Stimulated activated CD4-positive, alpha-beta T cell treated with anti-CD3 and anti-CD28 coated beads, Interleukin-1b, Interleukin-23, amount 100 ng/mL, for 24 hours (primary cell): ENCODE results near the gene ALS2.
"Not testable (repeated sequence)": the region's sequence is repeated elsewhere in the genome, so short reads cannot be mapped to it uniquely, and the experiment has no call there.

Experiments used
- DNase-seq, 4 experiments: peaks; one replicate each; pipeline ENCODE4 v3.0.0-alpha.2; 2020; ENCODE audit warnings: low read depth in 4 of 4, low spot score in 1 of 4

The ALS2 gene

DNA sequence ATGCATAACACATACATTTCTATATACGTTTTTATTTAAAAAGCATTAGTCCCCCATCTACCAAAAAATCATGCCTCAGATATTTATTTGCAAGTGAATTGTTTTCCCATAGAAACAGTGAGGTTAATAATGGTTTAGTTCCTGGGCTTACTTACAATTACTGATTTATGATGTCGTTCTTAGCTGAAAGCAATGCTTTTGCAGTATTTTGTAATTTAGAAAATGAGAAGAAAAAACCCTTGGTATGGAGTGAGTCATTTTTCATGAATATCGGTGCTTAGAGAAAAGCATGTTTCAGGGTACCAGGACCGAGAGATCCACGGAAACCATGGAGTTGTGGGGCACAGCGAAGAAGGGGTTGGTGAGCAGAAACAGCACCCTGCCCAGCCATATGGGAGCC lies 13.6 kb upstream of the ALS2 start:
- DNase-seq = no peak

DNA sequence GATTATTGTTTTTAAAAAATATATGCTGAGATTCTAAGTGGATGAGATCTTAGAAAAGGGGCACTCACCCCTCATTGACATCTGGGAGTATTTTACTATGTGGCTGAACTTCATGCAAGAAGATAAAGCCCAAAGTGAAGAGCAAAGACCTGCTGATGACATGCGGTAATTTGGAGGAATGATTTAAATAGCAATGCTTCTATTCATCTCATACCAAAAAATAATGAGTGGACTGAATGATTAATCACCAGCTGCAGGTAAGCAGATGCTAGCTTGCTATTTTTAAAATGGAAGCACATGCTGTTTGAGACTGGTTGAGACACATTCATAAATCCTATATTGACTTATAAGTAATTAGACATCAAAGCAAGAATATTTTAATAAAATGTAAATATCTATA lies 12.9 kb upstream of the ALS2 start:
- DNase-seq = no peak

- no peak for DNase-seq
These were observed 10.3 kb upstream of the ALS2 start for GRCh38 chr2:201790989-201791388.

DNA sequence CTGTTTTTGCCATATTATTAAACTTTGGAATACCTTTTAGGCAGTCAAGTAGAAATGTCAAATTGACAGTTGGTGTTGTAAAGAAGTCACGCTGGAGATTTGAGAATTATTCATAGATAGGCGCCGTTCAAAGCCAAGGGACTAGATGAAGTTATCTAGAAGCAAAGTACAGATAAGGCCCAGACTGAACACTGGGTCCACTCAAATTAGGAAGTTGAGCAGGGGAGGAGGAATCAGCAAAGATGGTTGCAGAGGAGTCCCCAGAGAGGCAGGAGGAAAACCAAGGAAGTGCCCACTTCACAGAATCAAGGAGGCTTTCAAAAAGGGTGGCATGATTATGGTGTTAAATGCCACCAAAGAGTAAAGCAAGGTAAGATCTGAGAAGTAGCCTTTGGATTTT lies 9.6 kb upstream of the ALS2 start:
- no peak for DNase-seq

- no peak for DNase-seq
These were observed 8.7 kb upstream of the ALS2 start for GRCh38 chr2:201789395-201789794.

DNA sequence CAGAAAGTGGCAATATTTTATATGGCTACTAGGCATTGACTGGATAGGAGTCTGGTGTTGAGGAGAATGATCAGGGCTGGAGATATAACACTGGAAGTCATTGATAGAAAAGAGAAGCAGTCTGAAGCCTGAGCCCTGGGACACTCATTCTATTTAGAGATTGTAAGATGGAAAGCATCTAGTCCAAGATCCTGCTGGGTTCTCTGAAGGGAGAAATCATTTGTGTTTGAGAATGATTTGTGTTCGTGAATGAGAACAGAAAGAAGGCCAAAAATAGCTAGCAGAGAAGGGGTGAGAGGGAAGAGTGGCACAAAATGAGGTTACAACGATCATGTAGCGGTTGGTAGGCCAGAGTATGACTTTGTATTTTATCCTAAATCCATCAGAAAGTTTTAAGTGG lies 7.6 kb upstream of the ALS2 start:
- DNase-seq = no peak

- no peak for DNase-seq
These were observed 5.7 kb upstream of the ALS2 start for GRCh38 chr2:201786471-201786870.

DNA sequence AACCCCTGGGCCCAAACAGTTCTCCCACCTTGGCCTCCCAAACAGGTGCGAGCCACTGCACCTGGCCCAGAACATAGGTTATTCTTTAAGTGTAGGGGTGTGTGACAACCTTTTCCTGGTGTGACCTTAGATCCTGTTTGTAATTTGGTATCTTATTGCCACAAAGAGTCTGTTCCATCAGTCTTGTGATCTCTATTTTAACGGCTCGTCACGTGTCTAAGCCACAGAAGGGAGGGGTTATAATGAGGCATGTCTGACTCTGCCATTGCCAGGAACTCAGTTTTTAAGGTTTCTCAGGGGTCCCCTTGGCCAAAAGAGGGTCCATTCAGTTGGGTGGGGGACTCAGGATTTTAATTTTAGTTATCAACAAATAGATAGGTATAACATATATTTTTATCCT lies 4.4 kb upstream of the ALS2 start:
- DNase-seq = no peak

DNA sequence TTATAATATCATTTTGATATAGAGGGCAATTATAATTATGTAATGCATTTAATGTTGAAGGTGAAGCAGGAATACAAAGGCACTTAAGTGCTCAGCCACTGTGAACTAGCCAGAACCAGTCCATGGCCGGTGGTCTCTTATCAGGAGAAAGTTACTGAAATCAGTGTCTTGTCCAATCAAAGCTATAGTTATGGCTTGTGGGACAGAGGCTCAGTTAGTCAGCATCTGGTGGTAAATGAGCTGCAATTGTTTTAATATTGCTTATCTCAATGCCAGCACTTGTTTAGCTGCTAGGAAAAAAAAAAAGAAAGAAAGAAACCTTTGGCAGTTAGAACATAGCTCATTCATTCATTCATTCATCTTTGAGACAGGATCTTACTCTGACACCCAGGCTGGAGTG lies 3.8 kb upstream of the ALS2 start:
- no peak for DNase-seq

GRCh38 chr2:201781557-201782051 lies 871 bp upstream of the ALS2 start:
- DNase-seq = peak in 2 of 4 experiments; percentile 0 to 1

DNA sequence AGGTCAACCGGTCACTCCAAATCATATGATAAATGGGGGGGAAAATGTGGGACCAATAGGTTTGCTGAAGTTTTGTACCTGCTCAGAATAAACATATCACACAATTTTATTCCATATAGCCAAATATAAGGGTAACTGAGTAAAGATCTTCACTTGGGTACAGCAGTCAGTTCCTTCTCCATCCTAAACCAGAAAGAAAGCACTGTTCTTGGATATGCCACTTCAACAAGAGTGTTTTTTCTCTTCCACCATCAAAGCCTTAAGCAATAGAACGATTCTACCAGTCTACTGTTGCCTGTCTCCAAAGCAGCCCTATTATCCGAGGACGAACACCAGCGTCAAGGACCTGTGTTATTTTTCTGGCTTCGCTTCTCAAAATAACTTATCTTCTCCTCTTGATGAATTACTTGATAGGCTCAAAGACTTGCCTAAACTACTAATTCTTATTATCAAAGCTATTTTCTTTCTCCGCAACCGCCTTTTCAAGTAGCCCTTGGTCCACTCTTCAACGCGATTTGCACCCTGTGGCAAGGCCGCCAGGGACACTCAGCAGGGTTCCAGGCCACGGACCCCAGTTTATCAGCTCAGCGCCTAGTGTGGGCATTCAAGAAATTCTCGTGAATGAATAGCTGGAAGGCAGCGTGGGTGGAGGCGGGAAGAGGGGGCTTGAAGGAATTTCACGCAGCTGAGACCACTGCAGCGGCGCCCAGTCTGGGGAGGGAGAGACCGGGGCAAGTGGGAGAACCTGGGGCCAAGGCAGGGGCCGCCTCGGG lies 646 bp downstream of the ALS2 start:
- peak in 1 of 4 experiments; percentile 2 for DNase-seq

- no peak for DNase-seq
These were observed 2.9 kb downstream of the ALS2 start for GRCh38 chr2:201777869-201778268.

DNA sequence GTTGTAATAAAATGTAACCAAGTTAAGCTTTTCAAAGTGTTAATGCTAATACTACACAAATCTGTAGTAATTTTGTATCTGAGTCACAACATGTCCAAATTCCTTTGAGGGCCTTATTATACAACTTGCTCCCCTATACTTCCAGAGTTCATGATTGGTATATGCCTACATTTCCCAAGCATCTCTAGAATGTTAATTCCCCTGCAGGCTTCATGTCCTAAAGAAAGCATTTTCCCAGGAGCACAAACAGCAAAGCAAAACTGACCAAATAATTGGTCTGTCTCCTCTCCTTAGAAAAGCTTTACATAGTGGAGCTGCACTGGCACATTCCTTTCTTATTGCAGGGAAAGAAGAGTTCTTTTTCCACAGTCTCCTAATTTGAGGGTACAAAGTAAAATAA lies 3.7 kb downstream of the ALS2 start:
- no peak for DNase-seq

- no peak for DNase-seq
These were observed 5.4 kb downstream of the ALS2 start for GRCh38 chr2:201775326-201775725.

DNA sequence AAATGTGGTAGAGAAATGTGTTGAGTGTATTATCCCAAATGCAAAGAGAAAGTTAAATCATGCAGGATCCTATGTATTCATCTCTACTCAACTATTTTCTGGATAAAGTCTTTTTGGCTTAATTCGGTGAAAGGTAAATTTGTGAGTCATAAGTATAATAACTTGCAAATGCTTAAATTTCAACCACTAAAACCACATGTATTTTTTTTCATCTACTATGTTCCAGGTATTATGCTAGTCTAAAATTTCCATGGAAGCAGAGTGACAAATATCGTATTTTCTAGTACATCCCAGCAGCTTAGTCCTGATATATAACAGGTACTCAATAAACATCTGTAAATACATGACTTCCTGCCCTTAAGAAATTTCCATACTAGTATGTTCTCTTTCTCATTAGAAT lies 6.2 kb downstream of the ALS2 start:
- DNase-seq = no peak

DNA sequence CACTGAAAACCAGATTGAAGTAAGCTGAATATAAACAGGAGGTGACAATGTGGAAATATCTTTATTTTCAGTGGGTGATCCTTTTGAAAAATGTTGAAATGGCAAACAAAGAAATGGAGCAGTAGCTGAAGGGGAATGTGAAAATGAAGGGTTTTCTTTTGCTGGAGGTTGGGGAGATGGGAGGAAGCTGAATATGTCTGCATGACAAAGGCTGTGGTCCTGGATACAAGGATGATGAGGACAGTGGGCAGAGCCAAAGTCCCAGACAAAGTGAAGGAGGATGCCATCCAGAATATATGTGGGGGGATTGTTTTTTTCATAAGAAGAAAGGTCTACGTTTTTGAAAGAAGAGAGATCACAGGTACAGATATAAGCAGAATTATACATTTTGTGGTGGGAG lies 6.7 kb downstream of the ALS2 start:
- DNase-seq = no peak

DNA sequence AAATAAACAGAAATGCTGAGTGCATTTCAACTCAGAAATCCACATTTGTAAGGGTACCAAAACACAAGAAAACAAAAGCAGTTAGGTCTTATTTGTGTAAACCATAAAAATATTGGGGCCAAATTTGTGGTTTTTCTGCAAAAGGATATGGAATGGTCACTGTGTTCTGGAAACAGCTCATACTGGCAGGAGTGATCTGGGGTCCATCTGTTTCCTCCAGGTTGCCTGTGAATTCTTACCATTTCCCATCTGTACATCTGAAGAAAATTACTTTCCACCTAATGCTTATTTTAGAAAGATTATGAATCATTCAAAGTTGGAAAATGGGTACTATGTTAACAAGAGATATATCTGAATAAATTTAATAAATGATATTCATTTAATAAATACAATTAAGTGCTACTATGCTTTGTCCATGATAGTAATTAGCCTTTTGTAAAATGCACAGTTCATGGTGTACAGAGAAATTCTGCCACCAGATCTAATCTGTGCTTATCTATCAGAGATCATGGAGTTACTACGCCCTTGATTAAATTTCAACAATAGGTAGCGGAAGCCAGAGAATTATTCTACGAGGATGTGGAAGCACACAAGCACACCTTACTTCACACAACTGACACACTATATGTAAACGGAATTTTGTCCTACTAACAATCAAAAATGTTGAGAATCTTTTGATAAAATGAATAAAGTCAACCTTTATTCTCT lies 10.9 kb downstream of the ALS2 start:
- no peak for DNase-seq

GRCh38 chr2:201768918-201769317 lies 11.8 kb downstream of the ALS2 start:
- no peak for DNase-seq

- no peak for DNase-seq
These were observed 14.9 kb downstream of the ALS2 start for GRCh38 chr2:201765799-201766198.

DNA sequence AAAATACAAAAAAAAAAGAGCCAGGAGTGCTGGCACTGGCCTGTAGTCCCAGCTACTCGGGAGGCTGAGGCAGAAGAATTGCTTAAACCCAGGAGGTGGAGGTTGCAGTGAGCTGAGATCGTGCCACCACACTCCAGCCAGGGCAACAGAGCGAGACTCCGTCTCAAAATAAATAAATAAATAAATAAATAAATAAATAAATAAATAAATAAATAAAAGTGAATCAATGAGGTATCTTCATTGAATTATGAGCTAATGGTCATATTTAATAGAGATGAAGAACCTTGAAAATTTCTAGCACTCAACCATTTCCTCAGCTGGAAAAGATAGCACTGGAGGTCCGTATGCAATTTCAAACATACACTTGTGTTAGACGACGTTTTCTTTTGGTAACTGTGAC lies 16.3 kb downstream of the ALS2 start:
- DNase-seq = not testable (repeated sequence)

GRCh38 chr2:201761101-201761500 lies 19.6 kb downstream of the ALS2 start:
- no peak for DNase-seq

DNA sequence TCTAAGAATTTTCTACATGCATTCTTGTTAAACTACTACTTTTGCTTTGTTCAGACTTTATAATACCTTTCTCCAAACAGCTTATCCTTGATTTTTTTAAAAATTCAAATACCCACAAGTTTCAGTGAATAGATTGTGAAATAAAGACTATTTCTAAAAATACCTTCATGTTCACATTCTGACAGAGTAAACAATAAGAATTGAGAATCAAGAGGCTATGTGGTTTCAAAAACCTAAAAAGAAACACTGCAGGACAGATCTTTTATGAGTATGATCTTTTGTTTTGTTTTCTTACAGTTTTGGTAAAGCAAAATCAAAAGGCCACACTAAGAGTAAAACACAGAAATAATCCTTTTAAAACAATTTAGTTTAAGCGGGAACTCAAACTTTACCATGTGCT lies 21.2 kb downstream of the ALS2 start:
- DNase-seq = no peak

GRCh38 chr2:201758873-201759272 lies 21.9 kb downstream of the ALS2 start:
- DNase-seq = no peak
